GM12878 (cell line): Measurements from ENCODE around the gene TMC6.

ENCODE experiments used
- CBX5 ChIP-seq: sonication (generic); IDR thresholded peaks from 2 replicates; pipeline ENCODE4 v1.6.1; 2016; ENCODE audit warnings: low read depth, moderate library complexity, mild to moderate bottlenecking, inconsistent platforms
- EP300 ChIP-seq, 2 experiments: fragments of 150-350 bp in 1 of 2; IDR thresholded peaks; 2 replicates each; pipeline ENCODE4 v1.6.1; 2011 to 2012; ENCODE audit warnings: low read depth in 2 of 2, low read length in 2 of 2, borderline replicate concordance in 1 of 2, improper control_type of control experiment in 1 of 2, inconsistent platforms in 1 of 2; ENCODE audit not compliant: control insufficient read depth in 1 of 2
- TF ChIP-seq, protein P1 (sequence below): IDR thresholded peaks from 2 replicates; pipeline ENCODE4 v1.6.1; 2012; ENCODE audit warnings: low read depth, low read length, improper control_type of control experiment

DNA sequence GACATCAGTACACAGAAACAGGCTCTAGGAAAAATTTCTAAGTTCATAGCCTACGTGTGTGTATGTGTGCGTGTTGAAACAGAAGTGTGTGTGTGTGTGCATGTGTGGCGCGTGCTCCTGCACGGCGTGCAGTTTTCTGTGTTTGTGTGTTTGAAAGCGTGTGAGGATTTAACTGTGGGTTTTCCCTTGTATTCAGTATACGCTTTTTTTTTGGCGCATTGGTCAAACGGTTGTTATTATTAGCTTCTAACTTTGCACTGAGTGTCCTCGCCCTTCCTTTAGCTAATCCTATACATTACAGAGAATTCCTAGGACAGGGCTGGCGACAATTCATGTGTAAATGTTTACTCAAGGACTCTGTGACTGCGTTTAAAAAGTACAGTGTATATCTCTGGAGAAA, 23.0 kb downstream of the TMC6 start:
- TF ChIP-seq CBX5 (no peak), EP300 (IDR thresholded peaks at IDR 0.05; ENCODE audit: borderline replicate concordance in 1 of 2, control insufficient read depth in 1 of 2, low read depth in 2 of 2, low read length in 2 of 2) (no peak)
- TF ChIP-seq, protein P1, sequence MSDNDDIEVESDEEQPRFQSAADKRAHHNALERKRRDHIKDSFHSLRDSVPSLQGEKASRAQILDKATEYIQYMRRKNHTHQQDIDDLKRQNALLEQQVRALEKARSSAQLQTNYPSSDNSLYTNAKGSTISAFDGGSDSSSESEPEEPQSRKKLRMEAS, result no peak
